ENCODE data around the gene ENPP1.
"Not testable (repeated sequence)": the region's sequence is repeated elsewhere in the genome, so short reads cannot be mapped to it uniquely, and the experiment has no call there.

Gene ENPP1

DNA sequence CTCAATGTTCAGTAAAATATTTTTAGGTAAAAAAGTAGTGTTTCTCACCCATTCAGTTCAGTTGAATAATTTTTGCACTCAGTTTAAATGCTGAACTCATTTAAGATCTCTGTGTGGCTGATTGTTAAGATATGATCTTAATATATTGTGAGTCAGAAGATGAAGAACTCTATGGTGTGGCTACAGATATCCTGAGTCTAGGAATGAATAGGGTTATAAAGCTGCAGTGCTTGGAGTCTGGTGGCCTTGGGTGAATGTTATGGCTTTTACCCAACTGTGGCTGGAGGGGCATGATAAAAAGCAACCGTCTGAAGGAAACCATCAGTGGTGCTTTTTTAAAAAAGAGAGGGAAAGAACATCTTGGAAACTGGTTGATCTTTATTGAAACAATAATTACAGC, 77.4 kb downstream of the ENPP1 start:
- DNase-seq = no peak

- no peak for DNase-seq
Observed at GRCh38 chr6:131886517-131886916, 78.7 kb downstream of the ENPP1 start.

DNA sequence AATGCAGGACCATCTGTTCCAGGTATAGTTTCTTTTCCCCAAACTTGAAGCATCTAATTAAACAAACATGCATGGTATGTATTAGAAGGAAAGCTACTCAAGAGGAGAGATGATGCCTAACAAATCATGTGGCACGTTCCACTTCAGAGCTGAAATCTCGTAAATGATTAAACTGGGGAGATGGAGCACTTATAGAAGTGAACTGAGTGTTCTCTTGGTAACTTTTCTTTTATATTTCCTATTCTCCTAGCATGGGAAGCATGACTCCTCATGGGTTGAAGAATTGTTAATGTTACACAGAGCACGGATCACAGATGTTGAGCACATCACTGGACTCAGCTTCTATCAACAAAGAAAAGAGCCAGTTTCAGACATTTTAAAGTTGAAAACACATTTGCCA, 82.3 kb downstream of the ENPP1 start:
- no peak for DNase-seq

DNA sequence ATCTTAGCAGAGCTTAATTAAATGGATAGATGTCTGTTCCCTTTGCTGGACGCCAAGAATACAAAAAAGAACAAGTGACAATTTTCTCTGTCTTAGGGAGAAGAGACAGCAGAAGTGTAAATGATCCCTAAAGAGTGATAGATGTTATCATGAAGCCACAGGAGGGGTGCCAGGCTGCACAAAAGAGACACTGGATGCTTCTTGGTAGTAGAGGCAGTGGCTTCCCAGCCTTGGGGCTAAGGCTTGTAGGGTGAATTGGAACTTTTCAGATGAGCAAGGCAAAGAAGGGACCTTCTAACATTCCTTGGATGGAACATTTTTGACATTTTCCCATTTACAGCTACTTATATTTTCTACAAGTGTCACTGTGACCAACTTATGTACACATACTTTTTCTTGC, 85.4 kb downstream of the ENPP1 start:
- DNase-seq = no peak

DNA sequence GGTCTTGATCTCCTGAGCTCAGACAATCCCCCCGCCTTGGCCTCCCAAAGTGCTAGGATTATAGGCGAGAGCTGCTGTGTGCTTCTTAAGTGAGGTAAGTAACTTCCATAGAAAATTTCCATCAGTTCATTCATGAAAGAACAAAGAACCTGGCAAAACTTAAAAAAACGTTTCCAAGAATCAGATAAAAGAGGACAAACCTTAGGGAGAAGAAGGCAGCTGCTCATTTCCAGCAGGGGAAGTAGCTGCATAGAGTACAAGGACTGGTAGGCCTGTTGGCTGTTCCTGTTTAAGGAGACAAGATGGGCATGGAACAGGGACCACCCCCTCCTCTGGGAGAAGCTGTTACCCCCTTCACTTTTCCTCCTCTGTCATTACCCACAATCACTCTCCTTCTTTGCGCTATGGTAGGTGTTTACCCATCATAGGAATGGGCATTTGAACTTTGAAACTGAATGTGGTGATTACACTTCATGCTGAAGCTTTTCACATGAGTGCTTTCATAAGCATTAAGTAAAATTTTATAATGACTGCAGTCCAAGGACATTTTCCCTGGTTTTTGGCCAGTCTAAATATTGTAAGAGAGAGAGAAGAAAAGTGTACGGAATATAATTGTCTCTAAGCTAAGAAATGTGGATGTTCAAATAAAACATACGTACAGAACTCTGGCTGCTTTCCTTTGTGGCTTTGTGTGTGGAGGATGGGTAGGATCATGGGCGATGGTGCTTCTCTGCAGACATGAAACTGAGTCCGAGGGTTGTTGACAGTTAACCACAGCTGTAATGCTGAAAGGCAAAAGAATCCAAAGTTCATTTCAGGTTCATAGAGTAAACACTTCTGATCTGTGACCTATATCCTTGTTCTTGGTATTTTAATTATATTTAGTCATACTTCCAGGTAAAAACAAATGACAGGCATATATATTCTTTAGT, 86.9 kb downstream of the ENPP1 start:
- no peak for DNase-seq

DNA sequence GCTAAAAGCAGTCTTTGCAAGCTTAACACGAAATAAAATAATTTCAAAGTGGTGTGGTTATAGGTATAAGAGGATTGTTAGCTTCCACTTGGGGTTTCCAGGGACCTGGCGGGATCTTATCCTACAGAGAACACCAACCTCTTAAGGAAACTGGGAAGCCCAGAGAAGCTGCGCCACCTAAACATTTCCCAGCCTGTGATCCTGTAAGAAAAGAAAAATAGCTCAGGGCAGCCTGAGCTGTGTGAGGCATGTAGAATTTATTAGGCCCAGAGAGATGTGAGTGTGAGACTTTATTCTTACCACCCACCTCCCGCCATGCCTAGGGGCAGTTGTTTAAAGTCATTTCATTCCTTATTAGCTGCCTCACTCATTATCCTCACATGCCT, 89.2 kb downstream of the ENPP1 start:
- DNase-seq = no peak

DNA sequence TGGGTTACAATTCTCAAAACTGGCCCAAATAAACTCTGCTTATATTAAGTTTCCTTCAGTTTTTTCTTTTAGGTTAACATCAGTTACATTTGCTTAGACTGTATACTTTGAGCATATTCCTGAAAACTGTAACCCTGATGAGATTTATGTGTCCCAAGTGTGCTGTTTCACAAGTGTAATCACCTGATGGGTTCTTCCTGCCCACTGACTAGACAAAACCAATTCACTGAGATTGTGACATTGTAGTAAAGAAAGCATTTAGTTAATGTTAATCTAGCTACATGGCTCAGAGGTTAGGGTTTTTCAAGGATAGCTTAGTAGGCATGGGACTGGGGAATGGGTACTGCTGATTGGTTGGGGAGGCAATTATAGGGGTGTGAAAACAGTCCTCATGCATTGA, 89.8 kb downstream of the ENPP1 start:
- no peak for DNase-seq

DNA sequence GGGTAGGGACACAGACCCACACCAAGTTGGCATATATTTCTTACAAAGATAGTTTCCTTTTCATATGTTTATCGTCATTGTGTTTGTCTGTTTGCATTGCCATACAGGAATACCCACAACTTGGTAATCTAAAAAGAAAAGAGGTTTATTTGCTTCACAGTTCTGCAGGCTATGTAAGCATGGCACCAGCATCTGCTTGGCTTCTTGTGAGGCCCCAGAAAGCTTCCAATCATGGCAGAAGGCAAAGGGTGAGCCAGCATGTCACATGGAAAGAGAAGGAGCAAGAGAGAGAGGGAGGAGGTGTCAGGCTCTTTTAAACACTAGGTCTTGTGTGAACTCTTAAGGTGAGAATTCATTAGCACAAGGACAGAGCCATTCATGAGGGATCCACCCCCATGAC, 90.9 kb downstream of the ENPP1 start:
- no peak for DNase-seq

DNA sequence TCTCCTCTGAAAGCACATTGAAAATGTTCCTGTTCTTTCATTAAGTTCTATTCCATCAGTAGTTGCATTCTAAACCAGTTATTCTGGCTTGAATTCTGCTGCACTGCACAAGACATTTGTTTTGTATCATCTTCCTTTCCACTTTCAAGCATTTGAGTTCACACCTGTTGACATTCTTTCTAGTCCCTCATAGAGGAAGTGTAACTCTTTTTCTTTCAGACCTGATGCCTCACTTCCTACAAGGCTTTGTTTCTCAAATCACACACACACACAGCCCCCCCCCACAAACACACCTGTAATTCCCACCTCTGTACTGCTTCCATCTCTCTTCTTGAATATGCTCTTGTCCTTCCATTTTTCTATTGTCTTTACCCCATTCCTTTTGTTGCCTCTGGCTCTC, 92.4 kb downstream of the ENPP1 start:
- DNase-seq = no peak

DNA sequence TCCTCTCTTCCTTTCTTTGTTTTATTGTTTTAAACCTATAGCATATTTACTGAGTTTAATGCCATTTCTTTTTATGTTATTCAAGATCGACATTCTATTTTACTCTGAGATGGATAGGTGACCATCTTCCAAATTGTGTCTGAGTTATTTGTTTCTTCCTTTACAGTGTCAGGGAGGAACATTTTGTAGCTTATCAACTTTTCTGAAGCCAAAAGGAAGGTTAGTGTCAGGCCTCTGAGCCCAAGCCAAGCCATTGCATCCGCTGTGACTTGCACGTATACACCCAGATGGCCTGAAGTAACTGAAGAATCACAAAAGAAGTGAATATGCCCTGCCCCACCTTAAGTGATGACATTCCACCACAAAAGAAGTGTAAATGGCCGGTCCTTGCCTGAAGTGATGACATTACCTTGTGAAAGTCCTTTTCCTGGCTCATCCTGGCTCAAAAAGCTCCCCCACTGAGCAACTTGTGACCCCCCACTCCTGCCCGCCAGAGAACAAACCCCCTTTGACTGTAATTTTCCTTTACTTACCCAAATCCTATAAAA, 93.6 kb downstream of the ENPP1 start:
- DNase-seq = not testable (repeated sequence)

GRCh38 chr6:131903734-131904133, 95.9 kb downstream of the ENPP1 start:
- not testable (repeated sequence) for DNase-seq

DNA sequence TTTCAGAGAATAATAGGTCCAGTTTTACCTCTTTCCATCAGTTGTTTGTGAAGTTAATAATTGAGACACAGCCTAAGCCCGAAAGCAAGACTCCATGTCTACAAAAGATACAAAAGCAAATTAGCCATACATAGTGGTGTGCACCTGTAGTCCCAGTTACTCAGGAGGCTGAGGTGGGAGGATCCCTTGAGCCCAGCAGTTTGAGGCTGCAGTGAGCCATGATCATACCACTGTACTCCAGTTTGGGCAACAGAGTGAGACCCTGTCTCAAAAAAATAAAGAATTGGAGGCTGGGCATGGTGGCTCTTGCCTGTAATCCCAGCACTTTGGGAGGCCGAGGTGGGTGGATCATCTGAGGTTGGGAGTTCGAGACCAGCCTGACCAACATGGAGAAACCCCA, 101.0 kb downstream of the ENPP1 start:
- DNase-seq = not testable (repeated sequence)

DNA sequence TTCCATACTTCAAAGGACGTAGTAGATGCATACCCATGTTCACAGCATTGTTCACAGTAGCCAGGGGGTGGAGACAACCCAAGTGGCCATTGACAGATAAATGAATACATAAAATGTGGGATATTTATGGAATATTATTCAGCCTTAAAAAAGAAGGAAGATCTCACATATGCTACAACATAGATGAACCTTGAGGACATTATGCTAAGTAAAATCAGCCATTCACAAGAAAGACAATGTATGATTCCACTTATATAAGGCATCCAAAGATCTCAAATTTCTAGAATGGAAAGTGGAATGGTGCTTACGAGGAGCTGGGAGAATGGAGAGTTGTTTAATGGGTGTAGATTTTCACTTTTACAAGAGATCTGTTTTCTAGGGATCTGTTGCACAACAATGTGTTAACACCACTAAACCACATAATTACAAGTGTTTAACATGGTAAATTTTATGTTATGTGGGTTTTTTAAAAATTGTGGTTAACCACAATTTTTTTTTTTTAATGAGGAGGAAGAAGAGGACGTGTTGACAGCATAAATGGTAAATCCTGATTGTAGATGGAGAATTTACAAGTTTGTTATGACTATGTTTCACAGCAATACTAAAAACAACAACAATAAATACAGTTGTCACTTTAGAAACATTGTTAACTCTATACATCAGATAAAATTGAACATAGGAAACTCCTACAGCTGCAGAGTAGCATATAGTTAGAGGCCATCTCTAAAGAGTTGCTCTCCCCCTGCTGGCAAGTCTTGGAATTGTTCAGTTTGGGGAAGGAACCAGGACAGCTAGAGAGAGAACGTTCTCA, 101.8 kb downstream of the ENPP1 start:
- no peak for DNase-seq

DNA sequence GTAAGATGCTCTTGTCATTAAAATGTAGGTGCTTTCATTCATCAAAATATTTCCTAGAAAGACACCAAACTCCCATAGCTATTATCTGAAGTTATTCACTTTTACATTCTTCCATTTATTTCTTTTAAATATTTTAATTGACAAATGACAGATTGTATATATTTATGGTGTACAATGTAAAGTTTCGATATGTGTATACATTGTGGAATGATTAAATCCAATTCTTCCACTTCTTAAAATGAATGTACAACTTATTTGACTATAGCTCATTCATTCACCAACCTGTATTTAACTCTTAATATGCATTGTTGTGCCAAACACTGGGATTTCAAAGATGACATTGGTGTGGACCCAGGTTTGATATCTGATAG, 102.4 kb downstream of the ENPP1 start:
- no peak for DNase-seq

DNA sequence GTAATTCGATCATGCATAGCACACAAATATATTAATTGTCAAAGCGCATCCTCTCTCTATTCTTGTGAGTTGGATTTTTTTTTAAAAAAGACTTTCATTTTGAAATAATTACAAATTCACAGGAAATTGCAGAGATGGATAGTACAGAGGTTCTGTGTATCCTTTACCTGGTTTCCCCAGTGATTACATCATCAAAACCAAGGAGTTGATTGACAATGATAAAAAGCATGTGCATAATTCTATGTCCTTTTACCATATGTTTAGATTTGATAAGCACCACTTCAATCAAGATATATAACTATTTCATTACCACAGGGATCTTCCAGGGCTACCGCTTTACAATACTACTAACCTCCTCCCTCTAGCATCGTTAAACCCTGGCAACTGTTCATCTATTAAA, 103.1 kb downstream of the ENPP1 start:
- no peak for DNase-seq

GRCh38 chr6:131911951-131912350, 104.1 kb downstream of the ENPP1 start:
- DNase-seq = no peak

DNA sequence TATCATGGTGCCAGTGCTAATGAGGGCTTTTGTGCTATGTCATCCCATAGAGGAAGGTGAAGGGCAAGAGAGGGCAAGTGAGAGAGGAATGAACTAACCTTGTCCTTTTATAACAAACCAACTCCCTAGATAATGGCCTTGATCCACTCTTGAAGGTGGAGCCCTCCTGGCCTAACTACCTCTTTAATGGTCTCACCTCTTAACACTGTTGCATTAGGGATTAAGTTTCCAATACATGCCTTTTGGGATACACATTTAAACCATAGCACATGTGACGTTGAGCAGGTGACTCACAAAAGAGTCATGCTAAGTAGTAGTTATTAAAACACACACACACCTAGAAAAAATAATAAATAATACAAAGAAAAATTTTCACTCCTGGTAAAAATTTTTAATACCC, 106.4 kb downstream of the ENPP1 start:
- DNase-seq = no peak

- DNase-seq = no peak
Observed at GRCh38 chr6:131914967-131915751, 107.3 kb downstream of the ENPP1 start.

GRCh38 chr6:131916091-131916796, 108.4 kb downstream of the ENPP1 start:
- DNase-seq = not testable (repeated sequence)

GRCh38 chr6:131916847-131917246, 109.0 kb downstream of the ENPP1 start:
- no peak for DNase-seq

DNA sequence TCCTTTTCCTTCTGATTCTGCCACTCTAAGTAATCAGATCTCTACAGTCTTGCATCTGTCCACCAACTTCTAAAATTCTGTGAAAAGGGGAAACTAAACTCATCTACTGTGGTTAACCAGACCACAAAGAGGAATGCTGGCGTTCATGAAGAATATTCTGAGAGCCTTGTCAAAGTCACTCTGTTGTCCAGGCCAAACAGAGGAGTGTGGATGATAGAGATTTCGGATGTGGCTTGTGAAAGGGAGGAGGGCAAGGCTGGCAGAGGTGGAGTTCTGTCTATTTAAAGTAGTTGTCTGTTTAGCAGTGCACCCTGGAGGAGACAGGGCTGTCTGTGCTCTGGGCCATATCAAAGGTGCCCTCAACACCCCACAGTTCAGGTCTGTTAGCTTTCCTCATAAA, 109.5 kb downstream of the ENPP1 start:
- no peak for DNase-seq

All from NCI-H187 treated with DMSO at 0.1 percent for 48 hours (cell line).